H1 (cell line): ENCODE data around the gene ASB6. TPM values are rescaled to one million over a fixed set of nuclear protein-coding genes. Genes with fewer than 3 reads are reported as not detected.

Experiments used
- CTCF ChIA-PET: fragments of 300-600 bp; sonication (Branson Sonifier 250); formaldehyde crosslinking; loops from one replicate; lab custom pipeline; 2021; ENCODE audit not compliant: partially characterized antibody; lab: Charles Lee
- POLR2A ChIA-PET: fragments of 300-600 bp; sonication (Branson Sonifier 250); formaldehyde crosslinking; loops from one replicate; lab custom pipeline; 2021; ENCODE audit warnings: inconsistent platforms; ENCODE audit not compliant: partially characterized antibody; lab: Charles Lee
- DNase-seq, 2 experiments: peaks; one replicate each; pipeline versions ENCODE4 v3.0.0 to v3.0.0-alpha.2; 2010 to 2022; ENCODE audit warnings: low spot score in 2 of 2, low read depth in 1 of 2, mixed read lengths in 1 of 2
- FAIRE-seq: peaks from 2 replicates; lab custom pipeline; 2011; peaks lifted over from hg19 to GRCh38; lab: Jason Lieb, UNC
- H2AFZ ChIP-seq: 2 replicates; pipeline ENCODE4 v1.8.1; 2012; ENCODE audit warnings: low read length, inconsistent platforms
- H2AK5ac ChIP-seq: 2 replicates; pipeline ENCODE4 v1.6.1; 2013; ENCODE audit warnings: low read depth, low read length
- H2BK120ac ChIP-seq: replicated peaks from 2 replicates; pipeline ENCODE3; 2013; ENCODE audit warnings: low read depth, low read length, inconsistent platforms
- H2BK12ac ChIP-seq: 2 replicates; pipeline ENCODE4 v1.6.1; 2013; ENCODE audit warnings: low read depth, low read length
- H2BK15ac ChIP-seq: 2 replicates; pipeline ENCODE4 v1.6.1; 2013; ENCODE audit warnings: low read length
- H2BK20ac ChIP-seq: 2 replicates; pipeline ENCODE4 v1.6.1; 2013; ENCODE audit warnings: low read length
- H2BK5ac ChIP-seq: 2 replicates; pipeline ENCODE4 v1.6.1; 2013; ENCODE audit warnings: low read depth, low read length
- H3K14ac ChIP-seq: 2 replicates; pipeline ENCODE4 v1.6.1; 2013; ENCODE audit warnings: inconsistent platforms; ENCODE audit not compliant: insufficient read length
- H3K18ac ChIP-seq: 2 replicates; pipeline ENCODE4 v1.6.1; 2013; ENCODE audit warnings: low read length; ENCODE audit errors: extremely low read depth
- H3K23ac ChIP-seq: 2 replicates; pipeline ENCODE4 v1.6.1; 2013; ENCODE audit warnings: inconsistent platforms; ENCODE audit not compliant: insufficient read length
- H3K23me2 ChIP-seq: 2 replicates; pipeline ENCODE4 v1.6.1; 2013; ENCODE audit warnings: low read depth, low read length
- H3K27ac ChIP-seq: 2 replicates; pipeline ENCODE4 v1.6.1; 2011; ENCODE audit warnings: low read depth, low read length, inconsistent platforms
- H3K27me3 ChIP-seq, 4 experiments: replicated peaks in 1 of 4; 1 replicate in 1 of 4; 2 replicates in 3 of 4; pipeline versions ENCODE4 v1.6.1 to v1.8.1; 2011 to 2013; ENCODE audit warnings: low read length in 3 of 4, mild to moderate bottlenecking in 3 of 4, inconsistent platforms in 2 of 4, mixed read lengths in 2 of 4, moderate library complexity in 1 of 4; ENCODE audit not compliant: control insufficient read depth in 3 of 4, insufficient read depth in 3 of 4; ENCODE audit errors: extremely low read depth in 1 of 4
- H3K36me3 ChIP-seq, 4 experiments: 2 replicates each; pipeline versions ENCODE4 v1.6.1 to v1.8.1; 2011 to 2013; ENCODE audit warnings: mild to moderate bottlenecking in 4 of 4, low read length in 3 of 4, moderate library complexity in 2 of 4, control low read depth in 1 of 4, inconsistent platforms in 1 of 4; ENCODE audit not compliant: insufficient read depth in 4 of 4, control insufficient read depth in 2 of 4
- H3K4ac ChIP-seq: replicated peaks from 2 replicates; pipeline ENCODE3; 2013; ENCODE audit warnings: low read length, low read depth, mixed read lengths, inconsistent platforms; ENCODE audit not compliant: insufficient read length
- H3K4me1 ChIP-seq, 4 experiments: replicated peaks in 1 of 4; 1 replicate in 1 of 4; 2 replicates in 3 of 4; pipeline versions ENCODE4 v1.6.1 to v1.8.1; 2011 to 2013; ENCODE audit warnings: low read length in 3 of 4, inconsistent platforms in 2 of 4, mixed read lengths in 1 of 4; ENCODE audit not compliant: insufficient read depth in 4 of 4, control insufficient read depth in 3 of 4
- H3K4me2 ChIP-seq, 2 experiments: 2 replicates each; pipeline versions ENCODE4 v1.6.1 to v1.8.1; 2011 to 2013; ENCODE audit warnings: low read depth in 2 of 2, low read length in 2 of 2, control low read depth in 1 of 2, inconsistent platforms in 1 of 2, mild to moderate bottlenecking in 1 of 2; ENCODE audit not compliant: insufficient read depth in 1 of 2
- H3K4me3 ChIP-seq, 4 experiments: fragments of 200-600, 300-600 bp in 1 of 4; sonication (generic), shearing (Covaris generic), sonication (Bioruptor Twin) in 1 of 4; 2 replicates each; pipeline versions ENCODE4 v1.5.1 to v1.8.1; 2011 to 2016; ENCODE audit warnings: low read length in 4 of 4, low read depth in 3 of 4, control low read depth in 2 of 4, inconsistent platforms in 2 of 4, mild to moderate bottlenecking in 2 of 4, mixed read lengths in 1 of 4, moderate library complexity in 1 of 4; ENCODE audit not compliant: insufficient read depth in 2 of 4; ENCODE audit errors: extremely low read depth in 1 of 4
- H3K56ac ChIP-seq: replicated peaks from 2 replicates; pipeline ENCODE3; 2013; ENCODE audit warnings: low read depth, mild to moderate bottlenecking, mixed read lengths, low read length, inconsistent platforms; ENCODE audit not compliant: insufficient read length
- H3K79me1 ChIP-seq: 2 replicates; pipeline ENCODE4 v1.6.1; 2013; ENCODE audit warnings: low read depth, low read length, control low read depth
- H3K79me2 ChIP-seq, 2 experiments: 2 replicates each; pipeline versions ENCODE4 v1.6.1 to v1.8.1; 2012 to 2013; ENCODE audit warnings: low read length in 2 of 2, mild to moderate bottlenecking in 2 of 2, inconsistent platforms in 1 of 2; ENCODE audit not compliant: insufficient read depth in 2 of 2, control insufficient read depth in 1 of 2
- H3K9ac ChIP-seq, 4 experiments: replicated peaks in 1 of 4; 1 replicate in 1 of 4; 2 replicates in 3 of 4; pipeline versions ENCODE4 v1.6.1 to v1.8.1; 2011 to 2013; ENCODE audit warnings: low read depth in 3 of 4, low read length in 3 of 4, control low read depth in 2 of 4, mild to moderate bottlenecking in 2 of 4, moderate library complexity in 2 of 4, inconsistent platforms in 1 of 4; ENCODE audit errors: extremely low read depth in 1 of 4
- H3K9me3 ChIP-seq, 2 experiments: 2 replicates each; pipeline versions ENCODE4 v1.6.1 to v1.8.1; 2012 to 2013; ENCODE audit warnings: mild to moderate bottlenecking in 2 of 2, moderate library complexity in 2 of 2, control low read depth in 1 of 2, inconsistent platforms in 1 of 2, low read depth in 1 of 2, low read length in 1 of 2, mixed read lengths in 1 of 2; ENCODE audit not compliant: insufficient read depth in 2 of 2
- H4K20me1 ChIP-seq, 2 experiments: replicated peaks in 1 of 2; 2 replicates each; pipeline versions ENCODE3 to v1.8.1; 2011 to 2013; ENCODE audit warnings: inconsistent platforms in 2 of 2, low read length in 2 of 2, mild to moderate bottlenecking in 1 of 2; ENCODE audit not compliant: insufficient read depth in 2 of 2, control insufficient read depth in 1 of 2
- H4K5ac ChIP-seq: 2 replicates; pipeline ENCODE4 v1.6.1; 2013; ENCODE audit warnings: low read length, low read depth, mixed read lengths, inconsistent platforms; ENCODE audit not compliant: insufficient read length
- H4K8ac ChIP-seq: 2 replicates; pipeline ENCODE4 v1.8.0; 2013; ENCODE audit warnings: mild to moderate bottlenecking, moderate library complexity, low read length, inconsistent platforms; ENCODE audit not compliant: insufficient read depth; ENCODE audit errors: extremely low read depth
- H4K91ac ChIP-seq: replicated peaks from 2 replicates; pipeline ENCODE3; 2013; ENCODE audit warnings: low read length, mixed read lengths, inconsistent platforms; ENCODE audit not compliant: insufficient read length
- CBX5 ChIP-seq: fragments of 300-800, 300-1000 bp; sonication (generic); IDR thresholded peaks from 2 replicates; pipeline ENCODE4 v1.7.1; 2016; ENCODE audit warnings: antibody characterized with exemption, low read length, low read depth
- CEBPB ChIP-seq: IDR thresholded peaks from 2 replicates; pipeline ENCODE4 v1.6.1; 2012; ENCODE audit warnings: low read depth, low read length
- CHD1 ChIP-seq: IDR thresholded peaks from 2 replicates; pipeline ENCODE4 v1.6.1; 2012; ENCODE audit warnings: low read depth, low read length, improper control_type of control experiment
- CHD2 ChIP-seq: IDR thresholded peaks from 2 replicates; pipeline ENCODE4 v1.6.1; 2012; ENCODE audit warnings: low read length, improper control_type of control experiment
- CREB1 ChIP-seq: IDR thresholded peaks from 2 replicates; pipeline ENCODE4 v1.6.1; 2012; ENCODE audit warnings: inconsistent platforms
- GTF2F1 ChIP-seq: IDR thresholded peaks from 2 replicates; pipeline ENCODE4 v1.6.1; 2012; ENCODE audit warnings: low read depth, low read length, improper control_type of control experiment, borderline replicate concordance
- HDAC2 ChIP-seq, 2 experiments: fragments of 300-600 bp in 1 of 2; sonication (generic) in 1 of 2; IDR thresholded peaks; 2 replicates each; pipeline ENCODE4 v1.6.1; 2011 to 2012; ENCODE audit warnings: low read depth in 2 of 2, low read length in 2 of 2, mild to moderate bottlenecking in 2 of 2, moderate library complexity in 2 of 2, borderline replicate concordance in 1 of 2, inconsistent platforms in 1 of 2
- RAD21 ChIP-seq, 2 experiments: IDR thresholded peaks in 1 of 2; conservative IDR thresholded peaks in 1 of 2; 2 replicates each; pipeline ENCODE4 v1.6.1; 2011; ENCODE audit warnings: low read depth in 2 of 2, low read length in 2 of 2, improper control_type of control experiment in 1 of 2, inconsistent platforms in 1 of 2, mild to moderate bottlenecking in 1 of 2, moderate library complexity in 1 of 2
- RNF2 ChIP-seq: fragments of 200-900, 300-1000 bp; sonication (generic); IDR thresholded peaks from 2 replicates; pipeline ENCODE4 v1.7.1; 2016; ENCODE audit warnings: borderline replicate concordance, low read depth, mild to moderate bottlenecking, antibody characterized with exemption, low read length; ENCODE audit not compliant: poor library complexity, severe bottlenecking; ENCODE audit errors: missing control alignments
- SIN3A ChIP-seq, 2 experiments: IDR thresholded peaks in 1 of 2; conservative IDR thresholded peaks in 1 of 2; 2 replicates each; pipeline ENCODE4 v1.6.1; 2011 to 2012; ENCODE audit warnings: low read length in 2 of 2, improper control_type of control experiment in 1 of 2, low read depth in 1 of 2, mild to moderate bottlenecking in 1 of 2
- SIRT6 ChIP-seq: IDR thresholded peaks from one replicate; pipeline ENCODE4 v1.7.1; 2012; ENCODE audit warnings: low read length, inconsistent platforms
- SUZ12 ChIP-seq: fragments of 200-600 bp; sonication (generic); IDR thresholded peaks from 2 replicates; pipeline ENCODE4 v1.6.1; 2012; ENCODE audit warnings: mild to moderate bottlenecking, inconsistent platforms, low read length, moderate library complexity, mixed read lengths
- TAF1 ChIP-seq: IDR thresholded peaks from 2 replicates; pipeline ENCODE4 v1.6.1; 2011; ENCODE audit warnings: mild to moderate bottlenecking, low read depth, low read length
- WGBS, 2 experiments: shearing (Covaris generic) in 1 of 2; methylation state at CpG; one replicate each; pipeline versions ENCODE4 v1.1.6 to v1.1.7; 2013 to 2015; ENCODE audit warnings: low lambda C conversion rate in 2 of 2, mixed read lengths in 2 of 2, inconsistent platforms in 1 of 2, low coverage in 1 of 2, missing lambda C conversion rate in 1 of 2; ENCODE audit not compliant: insufficient replicate concordance in 2 of 2, insufficient coverage in 1 of 2, insufficient read length in 1 of 2; ENCODE audit errors: extremely low coverage in 1 of 2, missing lambda C conversion rate in 1 of 2; 5-methylcytosine and 5-hydroxymethylcytosine counted together
- polyA plus RNA-seq, 7 experiments: library from polyadenylated mRNA; depleted of rRNA in 3 of 7; stranded (reverse) in 5 of 7; unstranded in 2 of 7; fragments of >200 nt in 5 of 7; fragments of 200-250 nt in 2 of 7; gene quantifications; 1 replicate in 5 of 7; 2 replicates in 1 of 7; 4 replicates in 1 of 7; pipeline versions ENCODE4 v1.2.1 to v1.2.3, GENCODE V29; 2011 to 2013; ENCODE audit warnings: missing spikeins in 2 of 7, mixed read lengths in 2 of 7
- total RNA-seq: library from RNA; stranded (reverse); fragmentation: NEBNext Ultra II Directional; extraction: Animal tissue kit (Norgen Biotek cat#: 25700); gene quantifications from 2 replicates; pipeline ENCODE4 v1.2.1, GENCODE V29; 2021

Gene ASB6
- total and polyA plus RNA-seq, 2 of the 8 experiments (the other 6 are each of a cell fraction or from before 2014, with no cell fraction given): 14.0 to 17.3 TPM

- Histone ChIP-seq H4K8ac (no peak overlapping the region), H3K14ac (no peak overlapping the region), H3K9me3 (no peaks in the 10 kb centered on the region), H3K18ac (no peak overlapping the region), H3K23me2 (peaks cover 14% of the 10 kb centered on the region; the same call in 1 of the 2 replicates), H3K79me1 (peaks cover 4% of the 10 kb centered on the region), H4K20me1 (peaks cover 6 to 15% of the 10 kb centered on the region in 2 experiments), H4K5ac (no peak overlapping the region), H3K9ac (no peak overlapping the region), H3K79me2 (peaks cover 0 to 13% of the 10 kb centered on the region in 2 experiments; a peak in 2 of 4 replicates), H3K27me3 (no peaks in the 10 kb centered on the region), H3K4me2 (no peak overlapping the region), H2BK120ac (no peak overlapping the region), H2BK12ac (no peak overlapping the region), H3K36me3 (peaks cover 0 to 3% (median under 1%) of the 10 kb centered on the region in 4 experiments; a peak in 2 of 8 replicates), H3K27ac (no peak overlapping the region), H3K56ac (no peak overlapping the region), H2BK15ac (no peak overlapping the region), H4K91ac (no peak overlapping the region), H2AFZ (no peak overlapping the region), H3K4me1 (peaks cover 0 to 10% (median 6%) of the 10 kb centered on the region in 4 experiments; a peak in 4 of 7 replicates), H2AK5ac (no peak overlapping the region), H2BK5ac (no peak overlapping the region), H3K23ac (no peak overlapping the region), H3K4me3 (no peak overlapping the region), H3K4ac (no peak overlapping the region), H2BK20ac (no peak overlapping the region)
- WGBS, 2 experiments: 92% methylated on average over 10 of the region's 10 CpGs; no CpG with 5 or more reads in 1 of the 2 experiments
- DNase-seq (no peak), FAIRE-seq (no peak)
- ChIA-PET CTCF (interaction anchor here (0.6 to 3.3 kb wide), 16 partner anchors 15 to 737 kb away, joined by 3 to 26 read pairs (median 4); no protein-coding TSS in a partner anchor), POLR2A (interaction anchor here (0.6 to 1.1 kb wide), 2 partner anchors 12 to 240 kb away, joined by 3 read pairs; no protein-coding TSS in a partner anchor)
- no peak for TF ChIP-seq CEBPB
- no peak for TF ChIP-seq SIN3A (conservative IDR thresholded peaks at IDR 0.05 in 1 of 2, IDR thresholded peaks at IDR 0.05 in 1 of 2; ENCODE audit: low read depth in 1 of 2, low read length in 2 of 2)
- TF ChIP-seq CHD2: no peak
- no peak for TF ChIP-seq SUZ12
- TF ChIP-seq TAF1: no peak
- no peak for TF ChIP-seq RNF2
- TF ChIP-seq RAD21 (IDR thresholded peaks at IDR 0.05 in 1 of 2, conservative IDR thresholded peaks at IDR 0.05 in 1 of 2; ENCODE audit: low read depth in 2 of 2, low read length in 2 of 2): no peak
- TF ChIP-seq CREB1: no peak
- no peak for TF ChIP-seq CHD1
- TF ChIP-seq GTF2F1: no peak
- TF ChIP-seq HDAC2 (IDR thresholded peaks at IDR 0.05; ENCODE audit: borderline replicate concordance in 1 of 2, low read depth in 2 of 2, low read length in 2 of 2): no peak
- no peak for TF ChIP-seq CBX5
- TF ChIP-seq SIRT6: no peak
Observed at GRCh38 chr9:129643706-129644105, 1.8 kb upstream of the ASB6 start.
